Stomach (tissue), 9 donors: Measurements from ENCODE around the gene LOXHD1. TPM values are rescaled to one million over a fixed set of nuclear protein-coding genes. Genes with fewer than 3 reads are reported as not detected.

Source experiments
- DNase-seq, 2 donors: peaks; one replicate each; pipeline versions ENCODE4 v3.0.0 to v3.0.0-alpha.2; 2013 to 2019
- H3K27ac ChIP-seq, 5 donors: fragments of 200-600 bp in 4 of 5; sonication (generic) in 4 of 5; one replicate each; pipeline ENCODE4 v1.5.1; 2013 to 2019; ENCODE audit warnings: mild to moderate bottlenecking in 1 of 5, moderate library complexity in 1 of 5
- H3K27me3 ChIP-seq, 3 donors: fragments of 200-600 bp; sonication (generic); one replicate each; pipeline ENCODE4 v1.5.1; 2017 to 2019; ENCODE audit warnings: mixed run types in 1 of 3
- H3K36me3 ChIP-seq, 4 donors: fragments of 200-600 bp; sonication (generic); 1 replicate in 3 of 4; 2 replicates in 1 of 4; pipeline ENCODE4 v1.5.1; 2016 to 2019
- H3K4me1 ChIP-seq, 4 donors: fragments of 200-600 bp; sonication (generic); one replicate each; pipeline ENCODE4 v1.5.1; 2016 to 2019
- H3K4me3 ChIP-seq, 4 donors: fragments of 200-600 bp; sonication (generic) in 3 of 4; one replicate each; pipeline ENCODE4 v1.5.1; 2016 to 2019; ENCODE audit warnings: mild to moderate bottlenecking in 1 of 4
- H3K9me3 ChIP-seq, 4 donors: fragments of 200-600 bp; sonication (generic); one replicate each; pipeline ENCODE4 v1.5.1; 2016 to 2019
- EP300 ChIP-seq: sonication (generic); formaldehyde crosslinking; IDR thresholded peaks from one replicate; pipeline ENCODE4 v1.6.1; 2017; ENCODE audit warnings: antibody characterized with exemption
- POLR2A ChIP-seq, 4 donors: fragments of 450-650 bp; IDR thresholded peaks; one replicate each; pipeline ENCODE4 v1.6.1; 2016; ENCODE audit warnings: antibody characterized with exemption in 4 of 4, control low read depth in 2 of 4, mild to moderate bottlenecking in 1 of 4, moderate library complexity in 1 of 4
- POLR2AphosphoS5 ChIP-seq, 3 donors: sonication (generic); formaldehyde crosslinking; IDR thresholded peaks; one replicate each; pipeline ENCODE4 v1.6.1; 2016; ENCODE audit warnings: antibody characterized with exemption in 3 of 3
- WGBS, 5 donors: extraction: QIAGEN DNeasy Blood & Tissue Kit in 3 of 5; methylation state at CpG; one replicate each; pipeline versions ENCODE4 v1.1.5 to v1.1.7; 2013 to 2018; 5-methylcytosine and 5-hydroxymethylcytosine counted together
- intact Hi-C: fragments of 100-400 bp; cut with DNase I; formaldehyde crosslinking; loops from one replicate; pipeline ENCODE4 v1.15.1; 2023; ENCODE audit warnings: low total_unique reads
- polyA plus RNA-seq, 3 donors: library from polyadenylated mRNA; stranded (reverse); fragments of 200-250 nt; gene quantifications; one replicate each; pipeline ENCODE4 v1.2.3, GENCODE V29; 2013
- total RNA-seq, 5 donors: library from RNA; depleted of rRNA; stranded (reverse); fragments of >200 nt; gene quantifications; one replicate each; pipeline versions ENCODE4 v1.1.0 to v1.2.3, GENCODE V29; 2014 to 2016
- TF ChIP-seq, protein P1 (sequence below), 7 experiments: fragments of 450-650 bp in 4 of 7; fragments of 200-600 bp in 3 of 7; sonication (generic) in 3 of 7; IDR thresholded peaks; one replicate each; pipeline ENCODE4 v1.5.1; 2016 to 2019; ENCODE audit warnings: antibody characterized with exemption in 7 of 7, control low read depth in 2 of 7, mild to moderate bottlenecking in 1 of 7
- donor health status: healthy with polysubstance abuse.
- donor health status: Bipolar disorder and iron deficiency.
- donor health status: healthy.

Gene LOXHD1
- total and polyA plus RNA-seq, 8 donors = 0.03 to 1.3 (median 0.29) TPM; not detected in 4

GRCh38 chr18:46571756-46572155 lies 85.3 kb downstream of the LOXHD1 start:
- TF ChIP-seq POLR2AphosphoS5 (IDR thresholded peaks at IDR 0.05) (no peak), EP300 (no peak)
- intact Hi-C loops = no loop called here
- no peak overlapping the region for H3K27ac ChIP-seq
- no peak overlapping the region for H3K4me3 ChIP-seq
- H3K9me3 ChIP-seq = no peaks in the 10 kb centered on the region
- DNase-seq = no peak
- H3K4me1 ChIP-seq = no peaks in the 10 kb centered on the region
- H3K36me3 ChIP-seq = no peaks in the 10 kb centered on the region
- WGBS, 5 donors = 71 to 78% (median 74%) methylated on average over 6 of the region's 6 CpGs
- no peaks in the 10 kb centered on the region for H3K27me3 ChIP-seq

DNA sequence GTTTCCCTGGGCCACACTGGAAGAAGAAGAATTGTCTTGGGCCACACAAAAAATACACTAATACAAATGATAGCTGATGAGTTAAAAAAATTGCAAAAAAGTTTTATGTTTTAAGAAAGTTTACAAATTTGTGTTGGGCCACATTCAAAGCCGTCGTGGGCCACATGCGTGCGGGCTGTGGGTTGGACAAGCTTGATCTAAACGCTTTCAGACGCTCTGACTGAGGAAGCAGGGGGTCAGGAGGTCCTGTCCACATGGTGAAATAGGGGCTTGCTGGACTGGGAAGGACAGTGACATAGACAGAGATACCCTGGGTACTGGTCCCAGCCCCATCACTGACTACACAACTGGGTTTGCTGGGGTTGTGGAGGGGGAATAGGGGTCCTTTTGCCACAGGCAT lies 86.4 kb downstream of the LOXHD1 start:
- DNase-seq = no peak
- H3K9me3 ChIP-seq = no peaks in the 10 kb centered on the region
- 73 to 92% (median 89%) methylated on average over 6 of the region's 6 CpGs for WGBS, 5 donors
- no peaks in the 10 kb centered on the region for H3K36me3 ChIP-seq
- no peaks in the 10 kb centered on the region for H3K4me1 ChIP-seq
- no peak overlapping the region for H3K27ac ChIP-seq
- TF ChIP-seq, protein P1, sequence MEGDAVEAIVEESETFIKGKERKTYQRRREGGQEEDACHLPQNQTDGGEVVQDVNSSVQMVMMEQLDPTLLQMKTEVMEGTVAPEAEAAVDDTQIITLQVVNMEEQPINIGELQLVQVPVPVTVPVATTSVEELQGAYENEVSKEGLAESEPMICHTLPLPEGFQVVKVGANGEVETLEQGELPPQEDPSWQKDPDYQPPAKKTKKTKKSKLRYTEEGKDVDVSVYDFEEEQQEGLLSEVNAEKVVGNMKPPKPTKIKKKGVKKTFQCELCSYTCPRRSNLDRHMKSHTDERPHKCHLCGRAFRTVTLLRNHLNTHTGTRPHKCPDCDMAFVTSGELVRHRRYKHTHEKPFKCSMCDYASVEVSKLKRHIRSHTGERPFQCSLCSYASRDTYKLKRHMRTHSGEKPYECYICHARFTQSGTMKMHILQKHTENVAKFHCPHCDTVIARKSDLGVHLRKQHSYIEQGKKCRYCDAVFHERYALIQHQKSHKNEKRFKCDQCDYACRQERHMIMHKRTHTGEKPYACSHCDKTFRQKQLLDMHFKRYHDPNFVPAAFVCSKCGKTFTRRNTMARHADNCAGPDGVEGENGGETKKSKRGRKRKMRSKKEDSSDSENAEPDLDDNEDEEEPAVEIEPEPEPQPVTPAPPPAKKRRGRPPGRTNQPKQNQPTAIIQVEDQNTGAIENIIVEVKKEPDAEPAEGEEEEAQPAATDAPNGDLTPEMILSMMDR (IDR thresholded peaks at IDR 0.05) = no peak
- TF ChIP-seq POLR2A (IDR thresholded peaks at IDR 0.05) = no peak
- TF ChIP-seq EP300 = no peak
- no peak for TF ChIP-seq POLR2AphosphoS5 (IDR thresholded peaks at IDR 0.05)
- H3K4me3 ChIP-seq = no peak overlapping the region
- no peaks in the 10 kb centered on the region for H3K27me3 ChIP-seq
- intact Hi-C loops = no loop called here

DNA sequence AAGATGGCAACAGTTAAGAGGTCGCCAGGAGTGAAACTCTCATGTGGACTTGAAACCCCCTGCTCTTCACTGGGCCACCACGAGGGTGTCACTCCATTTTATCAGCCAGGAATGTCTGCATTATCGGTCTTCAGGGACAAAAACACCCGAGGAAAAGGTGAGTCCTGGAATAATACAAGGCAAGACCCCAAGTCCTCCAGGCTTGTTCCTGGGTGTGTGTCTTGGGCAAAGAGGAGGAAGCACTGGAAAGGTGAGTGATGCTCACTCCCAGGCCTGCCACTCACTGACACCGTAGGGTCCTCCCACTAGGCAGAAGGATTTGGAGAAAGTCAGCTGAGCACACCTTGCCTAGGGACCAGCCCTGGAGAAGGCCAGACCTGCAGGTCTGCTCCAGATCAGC lies 86.9 kb downstream of the LOXHD1 start:
- Histone ChIP-seq H3K9me3 (no peaks in the 10 kb centered on the region), H3K4me1 (no peaks in the 10 kb centered on the region), H3K27me3 (no peaks in the 10 kb centered on the region), H3K27ac (no peak overlapping the region), H3K4me3 (no peak overlapping the region), H3K36me3 (no peaks in the 10 kb centered on the region)
- intact Hi-C loops = no loop called here
- 65 to 77% (median 70%) methylated on average over 5 of the region's 5 CpGs for WGBS, 5 donors
- TF ChIP-seq POLR2AphosphoS5 (IDR thresholded peaks at IDR 0.05) = no peak
- TF ChIP-seq EP300 = no peak
- TF ChIP-seq POLR2A (IDR thresholded peaks at IDR 0.05) = no peak
- TF ChIP-seq, protein P1 (IDR thresholded peaks at IDR 0.05) = no peak
- no peak for DNase-seq

- no peak for DNase-seq
- Histone ChIP-seq H3K4me3 (no peak overlapping the region), H3K9me3 (no peaks in the 10 kb centered on the region), H3K36me3 (no peaks in the 10 kb centered on the region), H3K27me3 (no peaks in the 10 kb centered on the region), H3K4me1 (no peaks in the 10 kb centered on the region), H3K27ac (no peak overlapping the region)
- TF ChIP-seq, protein P1 (IDR thresholded peaks at IDR 0.05) = no peak
- TF ChIP-seq POLR2A (IDR thresholded peaks at IDR 0.05) = no peak
- no peak for TF ChIP-seq POLR2AphosphoS5 (IDR thresholded peaks at IDR 0.05)
- TF ChIP-seq EP300 = no peak
- intact Hi-C loops = no loop called here
- WGBS, 5 donors = 74 to 82% (median 77%) methylated on average over 7 of the region's 7 CpGs
Observed at GRCh38 chr18:46569211-46569610, 87.8 kb downstream of the LOXHD1 start.

- WGBS, 5 donors = 56 to 69% (median 61%) methylated on average over 2 of the region's 2 CpGs
Observed at GRCh38 chr18:46567196-46567595, 89.8 kb downstream of the LOXHD1 start.

More at GRCh38 chr18:46567196-46567595, 89.8 kb downstream of the LOXHD1 start:
- intact Hi-C loops = no loop called here
- Histone ChIP-seq H3K9me3 (no peaks in the 10 kb centered on the region), H3K36me3 (no peaks in the 10 kb centered on the region), H3K27me3 (peaks cover 0 to 3% (median 0%) of the 10 kb centered on the region in 3 donors), H3K4me3 (no peak overlapping the region), H3K27ac (no peak overlapping the region), H3K4me1 (no peaks in the 10 kb centered on the region)
- DNase-seq = no peak
- TF ChIP-seq EP300 (no peak), POLR2A (IDR thresholded peaks at IDR 0.05) (no peak), POLR2AphosphoS5 (IDR thresholded peaks at IDR 0.05) (no peak)
- TF ChIP-seq, protein P1 (IDR thresholded peaks at IDR 0.05) = no peak
